ENCODE data around the gene RAD51D.
A peak's percentile ranks its signal among the peaks of the same experiment; 100 is the strongest.
"Not testable (repeated sequence)": the region's sequence is repeated elsewhere in the genome, so short reads cannot be mapped to it uniquely, and the experiment has no call there.

The RAD51D gene

GRCh38 chr17:35141681-35142466 lies 22.2 kb upstream of the RAD51D start, which contains the start of gene NLE1:
Gene NLE1, minus strand, starts transcription at chr17:35142303. Its CDS starts 28 bp downstream, at chr17:35142275.
- peak; percentile 69 to 84 (median 81) for DNase-seq

- DNase-seq, result no peak
Observed at GRCh38 chr17:35138218-35138617, 18.6 kb upstream of the RAD51D start.

- DNase-seq, result no peak
Observed at GRCh38 chr17:35135322-35135721, 15.7 kb upstream of the RAD51D start.

GRCh38 chr17:35132816-35133550 lies 13.3 kb upstream of the RAD51D start:
- no peak for DNase-seq

- DNase-seq, result no peak
Observed at GRCh38 chr17:35132099-35132498, 12.4 kb upstream of the RAD51D start.

GRCh38 chr17:35130392-35130791 lies 10.7 kb upstream of the RAD51D start:
- DNase-seq, result no peak

GRCh38 chr17:35129973-35130351 lies 10.3 kb upstream of the RAD51D start:
- DNase-seq, result no peak

GRCh38 chr17:35129154-35129972 lies 9.7 kb upstream of the RAD51D start:
- DNase-seq, result no peak

- DNase-seq, result no peak
Observed at GRCh38 chr17:35127751-35128514, 8.3 kb upstream of the RAD51D start.

- no peak for DNase-seq
Observed at GRCh38 chr17:35121315-35121714, 1.7 kb upstream of the RAD51D start, which contains the start of gene FNDC8. Gene FNDC8, plus strand, starts transcription at chr17:35121615. Its CDS starts 79 bp downstream, at chr17:35121694.

- peak in 2 of 5 donors; percentile 10 to 71 for DNase-seq
Observed at GRCh38 chr17:35117984-35118383, 1.7 kb downstream of the RAD51D start.

- DNase-seq, result no peak
Observed at GRCh38 chr17:35116845-35117244, 2.8 kb downstream of the RAD51D start.

GRCh38 chr17:35110791-35111190 lies 8.9 kb downstream of the RAD51D start:
- DNase-seq, result not testable (repeated sequence)

- DNase-seq, result no peak
Observed at GRCh38 chr17:35104844-35105450, 14.7 kb downstream of the RAD51D start.

GRCh38 chr17:35103271-35103670 lies 16.4 kb downstream of the RAD51D start:
- no peak for DNase-seq

- no peak for DNase-seq
Observed at GRCh38 chr17:35101725-35102124, 17.9 kb downstream of the RAD51D start.

- DNase-seq, result no peak
Observed at GRCh38 chr17:35101036-35101435, 18.6 kb downstream of the RAD51D start.

GRCh38 chr17:35099908-35100307 lies 19.8 kb downstream of the RAD51D start:
- no peak for DNase-seq

- DNase-seq, result no peak
Observed at GRCh38 chr17:35097776-35098175, 21.9 kb downstream of the RAD51D start.

- no peak for DNase-seq
Observed at GRCh38 chr17:35095741-35096140, 23.9 kb downstream of the RAD51D start.

- no peak for DNase-seq
Observed at GRCh38 chr17:35094902-35095301, 24.8 kb downstream of the RAD51D start.

- DNase-seq, result not testable (repeated sequence)
Observed at GRCh38 chr17:35090707-35091106, 29.0 kb downstream of the RAD51D start.
